Activated naive CD4-positive, alpha-beta T cell treated with anti-CD3 and anti-CD28 coated beads, Interleukin-2, amount 10 ng/mL, durations not matched to agents 7 days and 5 days (primary cell): Measurements from ENCODE around the gene PCSK6.

Experiments used
- CTCF ChIA-PET: fragments of 350-600 bp; sonication (Branson Sonifier 250); formaldehyde crosslinking; loops from one replicate; lab custom pipeline; 2021; ENCODE audit warnings: antibody characterized with exemption; lab: Charles Lee
- DNase-seq: peaks from one replicate; pipeline ENCODE4 v3.0.0-alpha.2; 2020
- H3K27ac Mint-ChIP-seq: one replicate; pipeline ENCODE4 v1.8.0; 2021; ENCODE audit warnings: mild to moderate bottlenecking, moderate library complexity, mixed read lengths
- H3K27me3 Mint-ChIP-seq: one replicate; pipeline ENCODE4 v1.8.0; 2021; ENCODE audit warnings: mild to moderate bottlenecking, mixed read lengths
- H3K36me3 Mint-ChIP-seq: one replicate; pipeline ENCODE4 v1.8.0; 2021; ENCODE audit warnings: mixed read lengths
- H3K4me1 Mint-ChIP-seq: one replicate; pipeline ENCODE4 v1.8.0; 2021; ENCODE audit warnings: mixed read lengths
- H3K4me3 Mint-ChIP-seq: one replicate; pipeline ENCODE4 v1.8.0; 2021; ENCODE audit warnings: mild to moderate bottlenecking, moderate library complexity, mixed read lengths
- H3K9me3 Mint-ChIP-seq: one replicate; pipeline ENCODE4 v1.8.0; 2021; ENCODE audit warnings: mixed read lengths

The PCSK6 gene

GRCh38 chr15:101499863-101500713 is 10.6 kb upstream of the PCSK6 start:
- no peak overlapping the region for H3K27ac Mint-ChIP-seq
- H3K4me1 Mint-ChIP-seq, result peaks cover 49% of the 10 kb centered on the region
- H3K27me3 Mint-ChIP-seq, result peaks cover 71% of the 10 kb centered on the region
- no peaks in the 10 kb centered on the region for H3K36me3 Mint-ChIP-seq
- peak; percentile 49 for DNase-seq
- H3K9me3 Mint-ChIP-seq, result no peaks in the 10 kb centered on the region
- CTCF ChIA-PET, result interaction anchor here (1.1 to 5.5 kb wide), 6 partner anchors 18 to 211 kb away, joined by 3 to 52 read pairs (median 20); partner anchors contain the start of gene SNRPA1
- H3K4me3 Mint-ChIP-seq, result no peak overlapping the region

GRCh38 chr15:101498717-101499480 is 9.4 kb upstream of the PCSK6 start:
- Mint-ChIP-seq H3K9me3 (no peaks in the 10 kb centered on the region), H3K27me3 (peaks cover 74% of the 10 kb centered on the region), H3K4me1 (peaks cover 52% of the 10 kb centered on the region), H3K27ac (no peak overlapping the region), H3K4me3 (no peak overlapping the region), H3K36me3 (no peaks in the 10 kb centered on the region)
- CTCF ChIA-PET, result interaction anchor here (0.5 to 5.5 kb wide), 2 partner anchors 179 to 818 kb away, joined by 3 to 46 read pairs; no protein-coding TSS in a partner anchor
- no peak for DNase-seq

- H3K27ac Mint-ChIP-seq, result no peak overlapping the region
- CTCF ChIA-PET, result no interaction called here
- H3K4me1 Mint-ChIP-seq, result peaks cover 52% of the 10 kb centered on the region
- peaks cover 76% of the 10 kb centered on the region for H3K27me3 Mint-ChIP-seq
- no peak overlapping the region for H3K4me3 Mint-ChIP-seq
- no peak for DNase-seq
- no peaks in the 10 kb centered on the region for H3K36me3 Mint-ChIP-seq
- no peaks in the 10 kb centered on the region for H3K9me3 Mint-ChIP-seq
These were observed 8.7 kb upstream of the PCSK6 start for GRCh38 chr15:101498076-101498716.

- no peak for DNase-seq
- H3K4me1 Mint-ChIP-seq, result peaks cover 52% of the 10 kb centered on the region
- CTCF ChIA-PET, result interaction anchor here (1.4 kb wide), 1 partner anchor 177 kb away, joined by 5 read pairs; no protein-coding TSS in a partner anchor
- H3K27me3 Mint-ChIP-seq, result peaks cover 74% of the 10 kb centered on the region
- H3K4me3 Mint-ChIP-seq, result no peak overlapping the region
- H3K9me3 Mint-ChIP-seq, result no peaks in the 10 kb centered on the region
- no peak overlapping the region for H3K27ac Mint-ChIP-seq
- H3K36me3 Mint-ChIP-seq, result no peaks in the 10 kb centered on the region
These were observed 8.1 kb upstream of the PCSK6 start for GRCh38 chr15:101497484-101498034.

GRCh38 chr15:101497017-101497416 is 7.5 kb upstream of the PCSK6 start:
- no peak overlapping the region for H3K27ac Mint-ChIP-seq
- CTCF ChIA-PET, result interaction anchor here (1.4 kb wide), 1 partner anchor 177 kb away, joined by 5 read pairs; no protein-coding TSS in a partner anchor
- no peaks in the 10 kb centered on the region for H3K36me3 Mint-ChIP-seq
- H3K4me1 Mint-ChIP-seq, result peaks cover 52% of the 10 kb centered on the region
- H3K27me3 Mint-ChIP-seq, result peaks cover 74% of the 10 kb centered on the region
- DNase-seq, result no peak
- no peak overlapping the region for H3K4me3 Mint-ChIP-seq
- H3K9me3 Mint-ChIP-seq, result no peaks in the 10 kb centered on the region

GRCh38 chr15:101496198-101496986 is 6.9 kb upstream of the PCSK6 start:
- Mint-ChIP-seq H3K36me3 (no peaks in the 10 kb centered on the region), H3K4me1 (peaks cover 47% of the 10 kb centered on the region), H3K27me3 (peaks cover 74% of the 10 kb centered on the region), H3K27ac (no peak overlapping the region), H3K4me3 (no peak overlapping the region), H3K9me3 (no peaks in the 10 kb centered on the region)
- CTCF ChIA-PET, result interaction anchor here (1.4 kb wide), 1 partner anchor 176 kb away, joined by 5 read pairs; no protein-coding TSS in a partner anchor
- no peak for DNase-seq

GRCh38 chr15:101495334-101496197 is 6.1 kb upstream of the PCSK6 start:
- DNase-seq, result no peak
- Mint-ChIP-seq H3K4me3 (no peak overlapping the region), H3K9me3 (no peaks in the 10 kb centered on the region), H3K4me1 (peaks cover 39% of the 10 kb centered on the region), H3K27me3 (peaks cover 82% of the 10 kb centered on the region), H3K36me3 (no peaks in the 10 kb centered on the region), H3K27ac (no peak overlapping the region)
- CTCF ChIA-PET, result no interaction called here

GRCh38 chr15:101494251-101494796 is 4.8 kb upstream of the PCSK6 start:
- H3K9me3 Mint-ChIP-seq, result no peaks in the 10 kb centered on the region
- peaks cover 31% of the 10 kb centered on the region for H3K4me1 Mint-ChIP-seq
- DNase-seq, result no peak
- H3K27ac Mint-ChIP-seq, result no peak overlapping the region
- CTCF ChIA-PET, result no interaction called here
- no peaks in the 10 kb centered on the region for H3K36me3 Mint-ChIP-seq
- no peak overlapping the region for H3K4me3 Mint-ChIP-seq
- peaks cover 82% of the 10 kb centered on the region for H3K27me3 Mint-ChIP-seq

- Mint-ChIP-seq H3K4me1 (peaks cover 30% of the 10 kb centered on the region), H3K36me3 (no peaks in the 10 kb centered on the region), H3K4me3 (no peak overlapping the region), H3K27me3 (peaks cover 79% of the 10 kb centered on the region), H3K27ac (no peak overlapping the region), H3K9me3 (no peaks in the 10 kb centered on the region)
- CTCF ChIA-PET, result interaction anchor here (1.6 kb wide), 1 partner anchor 9 kb away, joined by 6 read pairs; no protein-coding TSS in a partner anchor
- DNase-seq, result no peak
These were observed 3.5 kb upstream of the PCSK6 start for GRCh38 chr15:101492766-101493692.

- Mint-ChIP-seq H3K4me3 (no peak overlapping the region), H3K27me3 (peaks cover 79% of the 10 kb centered on the region), H3K27ac (no peak overlapping the region), H3K4me1 (peaks cover 22% of the 10 kb centered on the region), H3K9me3 (no peaks in the 10 kb centered on the region), H3K36me3 (no peaks in the 10 kb centered on the region)
- no peak for DNase-seq
- CTCF ChIA-PET, result interaction anchor here (0.7 to 1.6 kb wide), 3 partner anchors 10 to 191 kb away, joined by 3 to 6 read pairs (median 3); no protein-coding TSS in a partner anchor
These were observed 2.5 kb upstream of the PCSK6 start for GRCh38 chr15:101491734-101492640.
